HEK293 (cell line): ENCODE results near the gene EDEM1.

Experiments
- CTCF ChIA-PET: fragments of 350-600 bp; formaldehyde crosslinking; extraction: SDS; loops from one replicate; lab custom pipeline; 2021; ENCODE audit warnings: antibody characterized with exemption; lab: Yijun Ruan, JAX
- POLR2A ChIA-PET: fragments of 300-600 bp; formaldehyde crosslinking; extraction: SDS; loops from one replicate; lab custom pipeline; 2020; ENCODE audit warnings: antibody characterized with exemption, inconsistent platforms; lab: Yijun Ruan, JAX
- H3K27ac ChIP-seq: fragments of 200-500 bp; sonication (Bioruptor generic); 2 replicates; pipeline ENCODE4 v1.5.1; 2014; ENCODE audit warnings: low read depth, low read length, control low read depth, inconsistent platforms; ENCODE audit errors: extremely low read depth
- H3K36me3 ChIP-seq, 2 experiments: fragments of 200-500 bp in 1 of 2; sonication (Bioruptor generic) in 1 of 2; 1 replicate in 1 of 2; 2 replicates in 1 of 2; pipeline ENCODE4 v1.5.1; 2014 to 2017; ENCODE audit warnings: inconsistent platforms in 2 of 2, low read length in 2 of 2; ENCODE audit not compliant: control insufficient read depth in 2 of 2, insufficient read depth in 1 of 2
- H3K4me1 ChIP-seq: fragments of 200-500 bp; sonication (Bioruptor generic); 2 replicates; pipeline ENCODE4 v1.5.1; 2014; ENCODE audit warnings: mild to moderate bottlenecking, low read length, inconsistent platforms; ENCODE audit not compliant: control insufficient read depth, insufficient read depth
- H3K4me3 ChIP-seq: 2 replicates; pipeline ENCODE4 v1.5.1; 2011; ENCODE audit warnings: low read depth, mild to moderate bottlenecking, control low read depth, low read length, moderate library complexity
- H3K9me3 ChIP-seq: fragments of 200-500 bp; sonication (Bioruptor generic); 2 replicates; pipeline ENCODE4 v1.5.1; 2014; ENCODE audit warnings: low read depth, low read length, inconsistent platforms; ENCODE audit not compliant: control insufficient read depth, insufficient read depth
- RBAK ChIP-seq: fragments of 450-650 bp; formaldehyde crosslinking; IDR thresholded peaks from 2 replicates; pipeline ENCODE4 v1.5.1; 2016; ENCODE audit warnings: missing biosample characterization, missing genetic modification characterization
- REST ChIP-seq: fragments of 450-650 bp; formaldehyde crosslinking; IDR thresholded peaks from 2 replicates; pipeline ENCODE4 v1.5.1; 2016; ENCODE audit warnings: missing biosample characterization, missing genetic modification characterization
- SALL2 ChIP-seq: fragments of 450-650 bp; formaldehyde crosslinking; IDR thresholded peaks from 2 replicates; pipeline ENCODE4 v1.5.0; 2017; ENCODE audit warnings: missing biosample characterization, mild to moderate bottlenecking, missing genetic modification characterization, borderline replicate concordance
- TSHZ1 ChIP-seq: fragments of 450-650 bp; formaldehyde crosslinking; IDR thresholded peaks from 2 replicates; pipeline ENCODE4 v1.5.1; 2016; ENCODE audit warnings: missing biosample characterization, missing genetic modification characterization, borderline replicate concordance
- ZBTB11 ChIP-seq: fragments of 450-650 bp; formaldehyde crosslinking; conservative IDR thresholded peaks from 2 replicates; pipeline ENCODE4 v1.5.1; 2016; ENCODE audit warnings: low read depth, missing biosample characterization, missing genetic modification characterization
- ZBTB8A ChIP-seq: fragments of 450-650 bp; formaldehyde crosslinking; IDR thresholded peaks from 2 replicates; pipeline ENCODE4 v1.5.1; 2016; ENCODE audit warnings: missing biosample characterization, missing genetic modification characterization
- ZNF184 ChIP-seq: fragments of 450-650 bp; IDR thresholded peaks from 2 replicates; pipeline ENCODE4 v1.5.1; 2018; ENCODE audit warnings: missing biosample characterization, mild to moderate bottlenecking, missing genetic modification characterization
- ZNF2 ChIP-seq: fragments of 450-650 bp; formaldehyde crosslinking; IDR thresholded peaks from 2 replicates; pipeline ENCODE4 v1.5.1; 2016; ENCODE audit warnings: missing biosample characterization, missing genetic modification characterization
- ZNF514 ChIP-seq: fragments of 450-650 bp; formaldehyde crosslinking; IDR thresholded peaks from 2 replicates; pipeline ENCODE4 v1.5.1; 2016; ENCODE audit warnings: missing biosample characterization, missing genetic modification characterization
- ZNF529 ChIP-seq: fragments of 450-650 bp; formaldehyde crosslinking; IDR thresholded peaks from 2 replicates; pipeline ENCODE4 v1.5.1; 2017; ENCODE audit warnings: missing genetic modification characterization, missing biosample characterization; ENCODE audit not compliant: insufficient replicate concordance
- ZNF555 ChIP-seq: fragments of 450-650 bp; formaldehyde crosslinking; conservative IDR thresholded peaks from 2 replicates; pipeline ENCODE4 v1.5.1; 2017; ENCODE audit warnings: missing biosample characterization, mild to moderate bottlenecking, missing genetic modification characterization, inconsistent platforms
- ZNF560 ChIP-seq: fragments of 450-650 bp; formaldehyde crosslinking; IDR thresholded peaks from 2 replicates; pipeline ENCODE4 v1.5.1; 2017; ENCODE audit warnings: missing biosample characterization, missing genetic modification characterization, borderline replicate concordance
- ZNF654 ChIP-seq: fragments of 450-650 bp; formaldehyde crosslinking; IDR thresholded peaks from 2 replicates; pipeline ENCODE4 v1.5.1; 2016; ENCODE audit warnings: low read depth, missing biosample characterization, missing genetic modification characterization
- ZNF660 ChIP-seq: fragments of 450-650 bp; IDR thresholded peaks from 2 replicates; pipeline ENCODE4 v1.5.1; 2018; ENCODE audit warnings: missing biosample characterization, mild to moderate bottlenecking, missing genetic modification characterization
- ZSCAN18 ChIP-seq: fragments of 450-650 bp; formaldehyde crosslinking; IDR thresholded peaks from 2 replicates; pipeline ENCODE4 v1.5.1; 2016; ENCODE audit warnings: missing biosample characterization, missing genetic modification characterization
- ZSCAN23 ChIP-seq: fragments of 450-650 bp; formaldehyde crosslinking; IDR thresholded peaks from 2 replicates; pipeline ENCODE4 v1.5.1; 2016; ENCODE audit warnings: missing biosample characterization, missing genetic modification characterization
- TF ChIP-seq, protein P1 (sequence below): fragments of 450-650 bp; formaldehyde crosslinking; IDR thresholded peaks from 2 replicates; pipeline ENCODE4 v1.5.1; 2016; ENCODE audit warnings: missing biosample characterization, missing genetic modification characterization
- TF ChIP-seq, protein P2 (sequence below): fragments of 450-650 bp; formaldehyde crosslinking; IDR thresholded peaks from 2 replicates; pipeline ENCODE4 v1.5.1; 2016; ENCODE audit warnings: missing biosample characterization, missing genetic modification characterization

The EDEM1 gene

GRCh38 chr3:5231487-5231886 lies 44.0 kb downstream of the EDEM1 start:
- POLR2A ChIA-PET, result no interaction called here
- Histone ChIP-seq H3K4me1 (no peaks in the 10 kb centered on the region), H3K36me3 (no peaks in the 10 kb centered on the region), H3K4me3 (no peak overlapping the region), H3K27ac (no peak overlapping the region), H3K9me3 (no peaks in the 10 kb centered on the region)
- no peak for TF ChIP-seq ZBTB11 (tag by site-specific recombination)
- TF ChIP-seq SALL2 (tag by site-specific recombination), result no peak
- TF ChIP-seq ZNF654 (tag by site-specific recombination), result no peak
- no peak for TF ChIP-seq ZNF560 (tag by site-specific recombination)
- TF ChIP-seq ZNF514, result no peak
- no peak for TF ChIP-seq TSHZ1
- no peak for TF ChIP-seq ZSCAN18 (tag by site-specific recombination)
- no peak for TF ChIP-seq ZNF2 (tag by site-specific recombination)
- TF ChIP-seq ZNF529 (tag by site-specific recombination), result no peak
- no peak for TF ChIP-seq ZBTB8A (tag by site-specific recombination)
- TF ChIP-seq ZNF184 (tag by site-specific recombination), result no peak
- no peak for TF ChIP-seq ZSCAN23
- CTCF ChIA-PET, result interaction anchor here (0.9 to 1.4 kb wide), 2 partner anchors 20 to 520 kb away, joined by 3 to 4 read pairs; no protein-coding TSS in a partner anchor

DNA sequence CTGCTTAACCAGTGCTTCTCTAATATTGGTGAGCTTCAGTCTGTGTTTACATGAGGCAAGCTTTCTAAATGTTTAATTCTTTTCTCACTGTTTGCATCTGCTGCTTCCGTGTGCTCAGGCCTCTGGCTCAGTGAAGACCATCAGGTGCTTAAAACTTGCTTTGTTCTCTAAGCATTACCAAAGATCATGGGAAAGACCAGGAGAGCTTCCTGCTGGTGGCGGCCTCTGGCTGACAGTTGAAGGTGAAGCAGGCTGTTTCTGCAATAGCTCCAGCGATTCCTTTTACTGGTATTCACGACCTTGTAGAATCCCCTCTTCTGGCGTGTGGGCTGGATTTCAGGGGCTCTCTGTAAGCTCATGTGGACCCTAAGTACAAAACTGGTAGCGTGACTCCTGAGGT lies 45.1 kb downstream of the EDEM1 start:
- Histone ChIP-seq H3K4me1 (no peaks in the 10 kb centered on the region), H3K36me3 (no peaks in the 10 kb centered on the region), H3K9me3 (no peaks in the 10 kb centered on the region), H3K4me3 (no peak overlapping the region), H3K27ac (no peak overlapping the region)
- CTCF ChIA-PET, result interaction anchor here (0.6 to 1.8 kb wide), 7 partner anchors 11 to 541 kb away, joined by 3 to 7 read pairs (median 3); no protein-coding TSS in a partner anchor
- POLR2A ChIA-PET, result no interaction called here
- TF ChIP-seq, protein P1, sequence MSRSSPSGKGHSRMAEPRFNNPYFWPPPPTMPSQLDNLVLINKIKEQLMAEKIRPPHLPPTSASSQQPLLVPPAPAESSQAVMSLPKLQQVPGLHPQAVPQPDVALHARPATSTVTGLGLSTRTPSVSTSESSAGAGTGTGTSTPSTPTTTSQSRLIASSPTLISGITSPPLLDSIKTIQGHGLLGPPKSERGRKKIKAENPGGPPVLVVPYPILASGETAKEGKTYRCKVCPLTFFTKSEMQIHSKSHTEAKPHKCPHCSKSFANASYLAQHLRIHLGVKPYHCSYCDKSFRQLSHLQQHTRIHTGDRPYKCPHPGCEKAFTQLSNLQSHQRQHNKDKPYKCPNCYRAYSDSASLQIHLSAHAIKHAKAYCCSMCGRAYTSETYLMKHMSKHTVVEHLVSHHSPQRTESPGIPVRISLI, result no peak
- TF ChIP-seq RBAK (tag by site-specific recombination) (no peak), REST (tag by site-specific recombination) (no peak), ZNF660 (tag by site-specific recombination) (no peak), ZNF555 (tag by site-specific recombination) (no peak)
- TF ChIP-seq, protein P2, sequence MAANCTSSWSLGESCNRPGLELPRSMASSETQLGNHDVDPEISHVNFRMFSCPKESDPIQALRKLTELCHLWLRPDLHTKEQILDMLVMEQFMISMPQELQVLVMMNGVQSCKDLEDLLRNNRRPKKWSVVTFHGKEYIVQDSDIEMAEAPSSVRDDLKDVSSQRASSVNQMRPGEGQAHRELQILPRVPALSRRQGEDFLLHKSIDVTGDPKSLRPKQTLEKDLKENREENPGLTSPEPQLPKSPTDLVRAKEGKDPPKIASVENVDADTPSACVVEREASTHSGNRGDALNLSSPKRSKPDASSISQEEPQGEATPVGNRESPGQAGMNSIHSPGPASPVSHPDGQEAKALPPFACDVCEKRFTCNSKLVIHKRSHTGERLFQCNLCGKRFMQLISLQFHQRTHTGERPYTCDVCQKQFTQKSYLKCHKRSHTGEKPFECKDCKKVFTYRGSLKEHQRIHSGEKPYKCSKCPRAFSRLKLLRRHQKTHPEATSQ (tag by site-specific recombination), result no peak
